GM21528 (cell line): ENCODE results near the gene CEP162.
A peak's percentile ranks its signal among the peaks of the same experiment; 100 is the strongest.
"Not testable (repeated sequence)": the region's sequence is repeated elsewhere in the genome, so short reads cannot be mapped to it uniquely, and the experiment has no call there.

Source experiments
- ATAC-seq: cut with Tn5 transposase; IDR thresholded peaks from one replicate; pipeline ENCODE4 v1.9.1; 2021; ENCODE audit warnings: mild to moderate bottlenecking, moderate library complexity; ENCODE audit not compliant: unreplicated experiment, low FRiP score

CEP162 gene

DNA sequence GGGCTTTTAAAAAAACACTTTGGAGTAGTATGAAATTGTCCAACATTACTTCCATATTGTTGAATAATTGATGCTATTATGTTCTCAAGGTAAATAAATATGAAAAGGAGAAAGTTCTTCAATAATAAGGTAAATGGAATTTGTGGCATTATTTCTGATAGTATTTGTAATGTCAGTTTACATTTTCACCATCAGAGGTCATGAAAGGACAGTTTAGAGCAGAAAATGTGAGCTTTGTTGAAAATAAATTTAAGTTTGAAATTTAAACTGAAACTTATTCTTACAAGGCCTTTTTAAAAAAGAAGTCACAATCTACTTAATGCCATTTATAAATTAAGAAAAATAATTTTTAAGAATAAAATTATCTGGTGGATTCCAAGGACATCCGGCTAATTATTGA, 15.8 kb upstream of the CEP162 start:
- ATAC-seq, result no peak

DNA sequence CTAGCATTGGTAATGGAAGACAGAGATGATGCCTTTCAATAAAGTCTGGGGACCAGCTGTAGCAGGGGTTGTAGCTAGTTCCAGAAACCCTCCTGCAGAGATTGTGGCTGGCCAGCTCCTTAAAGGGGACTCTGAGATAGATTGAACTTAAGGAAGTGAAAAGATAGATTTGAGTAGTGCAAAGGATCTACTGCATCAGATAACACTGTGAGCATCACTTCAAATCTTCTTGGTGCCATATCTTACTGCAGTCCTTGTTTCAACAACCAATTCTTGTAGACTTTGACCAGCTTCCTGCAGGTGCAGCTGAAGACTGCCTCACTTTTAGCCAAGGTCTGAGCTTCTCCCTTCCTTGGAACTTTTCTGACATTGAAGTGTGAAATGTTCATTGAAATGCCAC, 14.8 kb upstream of the CEP162 start:
- ATAC-seq, result no peak

DNA sequence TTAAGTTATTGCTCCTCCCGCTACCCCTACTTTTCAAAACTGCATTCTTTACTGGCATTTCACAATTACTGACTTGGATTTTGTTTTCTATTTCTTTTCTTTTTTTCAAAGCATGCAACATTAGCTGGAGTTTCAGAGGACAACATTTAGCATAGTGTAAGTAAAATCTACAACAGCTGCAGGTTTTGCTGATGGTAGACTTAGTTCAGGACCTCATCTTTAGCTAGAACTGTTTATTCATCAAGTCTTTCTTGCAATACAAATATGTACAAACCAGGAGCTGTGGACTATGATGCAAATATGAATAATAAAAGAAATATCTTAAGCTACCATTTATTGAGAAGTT, 728 bp upstream of the CEP162 start:
- ATAC-seq, result peak; percentile 6

DNA sequence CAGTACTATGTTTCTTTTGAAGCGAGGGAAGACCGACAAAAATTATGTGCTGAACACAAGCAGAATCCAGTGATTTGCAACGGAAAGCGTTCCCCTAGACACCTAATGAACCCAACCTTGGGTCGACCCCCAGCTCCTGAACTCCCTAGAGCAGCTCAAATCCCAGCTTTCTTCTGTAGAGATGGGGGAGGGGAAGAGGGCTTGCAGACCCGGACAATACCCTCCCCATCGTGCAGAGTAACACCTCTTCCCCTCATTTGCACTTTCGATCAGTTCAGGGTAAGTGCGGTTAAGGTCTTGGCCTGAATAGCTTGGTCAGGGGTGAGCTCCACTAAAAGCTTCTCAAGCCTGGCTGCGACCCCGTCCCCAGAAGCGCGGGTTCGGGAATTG, 404 bp downstream of the CEP162 start:
- ATAC-seq, result peak; percentile 23

DNA sequence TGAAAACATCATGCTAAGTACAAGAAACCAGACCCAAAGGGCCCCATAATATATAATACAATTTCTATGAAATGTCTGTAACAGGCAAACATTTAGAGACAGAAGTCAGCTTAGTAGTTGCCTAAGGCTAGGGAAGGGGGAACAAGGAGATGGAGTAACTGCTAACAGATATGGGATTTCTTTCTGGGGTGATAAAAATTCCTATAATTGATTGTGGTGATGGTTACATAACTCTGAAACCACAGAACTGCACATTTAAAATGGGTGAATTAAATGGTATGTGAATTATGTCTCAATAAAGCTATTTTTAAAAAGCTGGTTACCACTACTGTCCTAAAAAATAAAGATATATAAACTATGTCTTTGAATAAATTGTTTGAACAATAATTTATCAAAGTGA, 3.2 kb downstream of the CEP162 start:
- ATAC-seq, result no peak

DNA sequence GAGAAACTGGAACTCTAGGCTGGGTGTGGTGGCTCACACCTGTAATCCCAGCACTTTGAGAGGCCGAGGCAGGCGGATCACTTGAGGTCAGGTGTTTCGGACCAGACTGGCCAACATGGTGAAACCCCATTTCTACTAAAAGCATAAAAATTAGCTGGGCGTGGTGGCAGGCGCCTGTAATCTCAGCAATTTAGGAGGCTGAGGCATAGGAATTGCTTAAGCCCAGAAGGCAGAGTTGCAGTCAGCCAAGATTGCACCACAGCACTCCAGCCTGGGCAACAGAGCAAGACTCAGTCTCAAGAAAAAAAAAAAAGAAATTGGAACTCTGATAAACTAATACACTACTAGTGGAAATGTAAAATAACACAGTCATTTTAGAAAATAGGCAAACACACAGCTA, 3.8 kb downstream of the CEP162 start:
- ATAC-seq, result not testable (repeated sequence)

DNA sequence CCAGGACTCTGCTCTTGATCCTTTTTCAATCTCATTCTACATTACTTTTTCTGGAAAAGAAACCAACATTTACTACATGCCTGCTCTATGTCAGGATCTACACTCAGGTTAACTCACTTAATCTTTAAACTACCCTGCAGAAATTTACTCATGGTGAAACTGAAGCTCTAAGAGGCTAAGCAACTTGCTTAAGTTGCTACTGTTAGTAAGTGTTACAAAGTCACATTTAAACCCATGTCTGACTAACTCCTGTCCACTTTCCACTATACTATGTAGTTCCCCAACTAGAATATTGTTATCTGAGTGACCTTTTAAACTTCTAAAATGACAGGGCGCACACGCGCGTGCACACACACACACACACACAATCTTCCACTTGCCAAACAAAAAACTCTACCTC, 5.0 kb downstream of the CEP162 start:
- no peak for ATAC-seq

DNA sequence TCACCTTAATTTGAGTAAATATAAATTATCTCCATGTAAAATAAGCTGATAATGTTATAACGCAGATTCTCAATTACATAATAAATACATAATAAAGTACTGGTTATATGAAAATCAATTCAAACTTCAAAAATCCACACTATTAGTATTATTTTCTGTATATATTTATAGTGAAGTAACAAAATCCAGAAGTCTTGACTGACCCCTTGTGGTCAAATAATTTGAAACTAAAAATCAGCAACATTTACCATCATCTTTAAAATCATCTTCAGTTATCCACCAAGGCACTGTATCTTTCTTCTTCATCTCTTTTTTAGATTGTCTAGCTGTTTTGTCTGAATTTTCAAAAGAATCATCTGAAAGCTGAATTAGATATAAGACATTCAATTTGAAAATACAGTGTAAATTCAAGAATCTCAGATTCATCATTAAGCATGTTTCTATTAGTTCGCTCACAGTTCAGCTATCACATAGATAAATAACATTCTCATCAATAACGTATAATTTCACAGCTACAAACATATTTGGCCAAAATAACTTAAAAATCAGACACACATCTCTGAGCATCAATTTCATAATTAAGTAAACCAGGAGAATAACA, 6.5 kb downstream of the CEP162 start:
- no peak for ATAC-seq

DNA sequence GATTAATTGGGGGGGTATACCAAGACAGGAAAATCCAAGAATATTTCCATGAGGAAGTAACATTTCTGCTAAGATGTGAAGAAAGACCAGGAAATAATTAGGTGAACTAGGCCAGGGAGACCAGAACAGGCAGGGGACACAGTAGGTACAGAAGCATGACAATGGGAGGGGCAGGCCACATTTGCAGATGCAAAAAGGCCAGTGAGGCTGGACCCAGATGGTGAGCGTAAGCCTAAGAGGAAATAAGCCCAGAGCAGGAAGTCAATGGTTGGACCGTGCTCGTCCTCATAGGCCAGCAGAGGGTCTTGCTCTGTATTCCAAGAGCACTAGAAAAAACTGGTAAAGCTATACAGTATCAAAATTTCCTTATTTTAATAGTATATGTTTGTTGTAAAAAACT, 9.4 kb downstream of the CEP162 start:
- ATAC-seq, result no peak

DNA sequence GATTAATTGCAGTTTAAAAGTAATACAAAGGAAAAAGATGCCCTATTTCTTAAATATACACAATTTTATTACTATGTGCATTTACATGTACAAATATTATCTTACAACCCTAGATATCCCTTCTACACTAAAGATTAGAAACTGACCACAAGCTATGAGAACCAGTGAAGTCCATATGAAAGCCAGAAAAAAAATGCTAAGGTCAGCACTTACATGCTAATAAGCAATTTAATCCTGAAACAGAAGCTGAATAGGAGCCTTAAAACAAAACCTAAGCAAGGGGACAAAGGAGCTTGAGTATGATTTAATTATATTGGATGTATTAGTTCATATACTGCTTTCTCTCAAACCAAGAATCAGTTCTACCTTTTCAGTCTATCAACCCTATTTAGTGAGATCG, 14.2 kb downstream of the CEP162 start:
- no peak for ATAC-seq

DNA sequence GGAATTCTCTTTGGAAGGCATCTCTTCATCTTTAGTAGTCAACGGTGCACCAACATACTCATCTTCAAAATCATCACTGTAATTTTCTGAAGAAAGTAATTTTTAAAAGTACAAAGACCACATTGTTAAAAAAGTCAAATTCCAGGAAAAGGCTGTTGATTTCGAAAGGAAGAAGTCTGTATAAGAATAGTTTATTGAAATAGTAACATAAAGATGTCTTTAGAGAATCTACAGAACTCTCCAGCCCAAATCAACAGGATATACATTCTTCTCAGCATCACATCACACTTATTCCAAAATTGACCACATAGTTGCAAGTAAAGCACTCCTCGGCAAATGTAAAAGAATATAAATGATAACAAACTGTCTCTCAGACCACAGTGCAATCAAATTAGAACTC, 23.4 kb downstream of the CEP162 start:
- no peak for ATAC-seq

DNA sequence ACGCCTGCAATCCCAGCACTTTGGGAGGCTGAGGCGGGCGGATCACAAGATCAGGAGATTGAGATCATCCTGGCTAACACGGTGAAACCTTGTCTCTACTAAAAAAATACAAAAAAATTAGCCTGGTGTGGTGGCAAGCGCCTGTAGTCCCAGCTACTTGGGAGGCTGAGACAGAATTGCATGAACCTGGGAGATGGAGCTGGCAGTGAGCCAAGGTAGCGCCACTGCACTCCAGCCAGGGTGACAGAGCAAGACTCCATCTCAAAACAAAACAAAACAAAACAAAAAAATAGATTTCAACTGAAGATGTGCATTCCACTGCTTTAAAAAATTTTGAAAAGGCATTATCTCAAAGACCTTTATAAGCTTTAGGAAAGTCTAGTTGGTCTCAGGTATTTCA, 27.5 kb downstream of the CEP162 start:
- ATAC-seq, result not testable (repeated sequence)

DNA sequence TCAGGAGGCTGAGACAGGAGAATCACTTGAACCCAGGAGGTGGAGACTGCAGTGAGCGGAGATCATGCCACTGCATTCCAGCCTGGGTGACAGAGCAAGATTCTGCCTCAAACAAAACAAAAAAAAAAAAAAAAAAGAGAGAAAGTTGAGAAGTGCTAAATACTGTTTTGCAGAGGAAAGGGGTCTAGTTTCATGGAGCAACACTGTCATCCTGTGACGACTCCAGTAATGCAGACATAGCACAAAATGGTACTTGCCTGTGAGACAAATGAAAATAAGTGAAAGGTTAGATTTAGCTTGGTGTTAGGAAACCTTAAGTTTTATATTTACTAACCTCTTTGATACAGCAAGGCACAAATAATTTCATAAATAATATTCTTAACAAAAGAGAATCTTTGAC, 29.7 kb downstream of the CEP162 start:
- ATAC-seq, result no peak

DNA sequence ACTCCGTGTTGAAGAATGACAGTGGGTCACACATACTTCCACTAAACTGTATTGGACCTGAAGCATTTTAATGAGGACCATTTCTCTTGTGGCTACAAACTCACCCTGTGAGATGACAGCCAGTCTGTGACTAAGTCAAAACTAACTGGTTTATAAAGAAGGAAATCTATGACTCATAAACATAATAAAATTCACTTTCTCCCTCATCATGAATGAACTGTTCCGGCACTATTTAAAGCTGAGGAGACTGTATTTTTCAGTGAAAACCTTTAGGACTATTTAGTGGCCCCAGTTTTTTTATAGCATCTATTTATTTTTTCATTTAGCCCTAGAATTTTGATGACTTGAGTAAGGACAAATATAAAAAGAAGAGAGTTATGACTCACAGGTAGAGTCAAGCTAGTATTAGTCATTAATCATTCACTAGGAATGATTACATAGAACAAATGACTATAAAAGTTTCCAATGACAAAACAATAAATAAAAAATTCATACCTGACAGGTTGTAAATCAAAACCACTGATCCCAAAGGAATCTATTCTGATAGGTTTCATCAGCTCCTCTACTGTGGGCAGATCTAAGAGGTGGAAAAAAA, 34.2 kb downstream of the CEP162 start:
- ATAC-seq, result no peak

DNA sequence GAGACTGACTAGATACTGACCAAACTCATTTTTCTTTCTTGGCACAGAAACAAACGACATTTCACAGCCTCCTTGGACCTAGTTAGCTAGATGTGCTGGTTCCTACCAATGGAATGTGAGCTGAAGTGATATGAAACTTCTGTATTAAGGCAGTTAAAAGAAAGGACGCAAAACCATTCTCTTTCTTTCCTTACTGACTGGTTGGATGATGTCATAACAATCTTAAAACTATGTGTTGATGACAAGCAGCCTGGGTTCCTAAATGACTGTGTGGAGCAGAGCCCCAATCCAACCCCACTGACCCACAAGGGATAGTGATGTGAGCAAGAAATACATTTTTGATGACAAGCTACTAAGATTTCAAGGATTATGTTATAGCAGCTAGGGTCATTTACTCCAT, 35.6 kb downstream of the CEP162 start:
- ATAC-seq, result no peak

DNA sequence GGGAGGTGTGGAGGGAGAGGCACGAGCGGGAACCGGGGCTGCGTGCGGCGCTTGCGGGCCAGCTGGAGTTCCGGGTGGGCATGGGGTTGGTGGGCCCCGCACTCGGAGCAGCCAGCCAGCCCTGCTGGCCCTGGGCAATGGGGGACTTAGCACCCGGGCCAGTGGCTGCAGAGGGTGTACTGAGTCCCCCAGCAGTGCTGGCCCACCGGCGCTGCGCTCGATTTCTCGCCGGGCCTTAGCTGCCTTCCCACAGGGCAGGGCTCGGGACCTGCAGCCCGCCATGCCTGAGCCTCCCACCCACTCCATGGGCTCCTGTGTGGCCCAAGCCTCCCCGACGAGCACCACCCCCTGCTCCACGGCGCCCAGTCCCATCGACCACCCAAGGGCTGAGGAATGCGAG, 38.1 kb downstream of the CEP162 start:
- not testable (repeated sequence) for ATAC-seq

DNA sequence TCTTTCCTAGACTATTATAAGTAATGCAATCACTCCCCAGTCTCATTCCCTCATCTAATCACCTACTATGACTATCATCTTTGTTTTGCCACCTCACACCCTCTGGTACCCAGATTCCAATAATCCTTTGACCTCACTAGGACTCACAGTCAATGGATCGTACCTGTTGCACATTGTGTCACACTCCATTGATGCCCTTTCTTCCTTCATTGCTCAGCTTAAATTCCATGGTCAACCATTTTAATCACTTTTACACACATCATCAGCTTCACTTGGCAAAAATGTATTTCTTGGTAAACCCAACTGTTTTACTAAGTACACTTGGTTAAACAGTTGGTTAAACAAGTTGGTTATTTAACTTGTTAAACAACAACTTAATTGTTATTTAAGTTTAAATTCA, 44.0 kb downstream of the CEP162 start:
- ATAC-seq, result no peak

DNA sequence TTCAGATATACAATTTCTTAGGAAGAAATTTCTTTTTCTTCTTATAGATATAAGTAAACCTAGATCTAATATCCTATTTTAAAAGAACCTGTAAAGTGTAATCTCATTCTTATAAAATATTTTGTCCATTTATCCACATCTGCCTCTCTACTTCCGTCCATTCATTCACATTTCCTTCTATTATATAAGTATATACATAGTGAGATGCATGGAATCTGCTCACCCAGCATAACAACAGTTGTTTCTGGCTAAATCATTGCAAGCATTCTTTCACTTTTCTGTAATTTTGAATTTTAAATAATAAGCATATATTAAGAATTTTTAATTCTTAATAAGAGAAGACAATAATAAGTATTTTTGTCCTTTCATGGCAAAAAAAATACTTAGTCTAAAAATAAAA, 45.4 kb downstream of the CEP162 start:
- no peak for ATAC-seq

DNA sequence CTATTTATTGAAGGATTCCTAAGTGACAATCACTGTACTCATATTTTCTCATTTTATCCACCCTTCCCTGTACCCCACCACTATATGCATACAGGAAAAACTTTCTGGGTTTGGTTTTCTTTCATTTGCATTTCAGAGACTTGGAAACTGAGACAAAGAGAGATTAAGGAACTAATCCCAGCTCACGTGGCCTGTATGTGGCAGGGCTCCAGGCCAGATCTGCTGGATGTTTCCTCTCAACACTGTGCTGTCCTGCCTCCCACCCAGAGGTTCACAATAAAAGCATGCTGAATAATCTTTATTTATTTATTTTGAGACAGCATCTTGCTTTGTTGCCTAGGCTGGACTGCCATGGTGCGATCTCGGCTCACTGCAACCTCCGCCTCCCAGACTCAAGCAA, 50.2 kb downstream of the CEP162 start:
- no peak for ATAC-seq

DNA sequence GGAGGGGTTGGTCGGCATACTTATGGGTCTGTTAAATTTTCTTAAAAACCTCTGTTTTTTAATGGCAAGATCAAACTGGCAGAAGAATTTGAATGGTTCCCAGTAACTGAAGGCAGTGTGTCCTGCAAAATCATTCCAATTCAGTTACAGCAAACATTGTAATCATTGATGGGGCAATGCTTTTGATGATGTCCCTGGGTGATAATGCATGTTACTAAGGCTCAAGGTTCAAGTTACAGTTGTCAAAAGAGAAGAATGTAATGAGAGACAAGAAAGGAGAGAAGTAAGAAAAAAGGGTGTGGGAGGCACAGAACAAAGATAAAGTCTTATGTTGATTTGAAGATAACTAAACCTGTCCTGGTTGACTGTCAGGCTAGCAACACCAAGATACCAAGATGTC, 54.9 kb downstream of the CEP162 start:
- ATAC-seq, result no peak

DNA sequence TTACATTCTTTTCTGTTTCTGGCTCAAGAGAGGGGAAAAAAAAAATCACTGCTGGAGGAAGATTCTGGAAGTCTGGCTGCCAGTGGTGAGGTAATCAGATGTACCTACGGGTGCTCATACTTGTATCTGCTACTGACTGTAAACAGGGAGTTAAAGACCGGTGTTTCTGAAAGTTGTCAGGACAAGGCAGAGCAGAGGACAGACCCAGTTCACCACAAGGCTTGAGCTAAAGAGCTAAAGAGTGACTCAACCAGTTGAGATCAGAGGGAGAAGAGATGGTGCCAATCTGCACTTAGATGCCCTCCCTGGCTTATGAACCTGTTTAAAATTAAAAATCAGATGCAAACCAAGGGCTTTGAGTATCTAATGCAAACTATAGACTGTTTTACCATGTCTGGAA, 55.4 kb downstream of the CEP162 start:
- ATAC-seq, result no peak

DNA sequence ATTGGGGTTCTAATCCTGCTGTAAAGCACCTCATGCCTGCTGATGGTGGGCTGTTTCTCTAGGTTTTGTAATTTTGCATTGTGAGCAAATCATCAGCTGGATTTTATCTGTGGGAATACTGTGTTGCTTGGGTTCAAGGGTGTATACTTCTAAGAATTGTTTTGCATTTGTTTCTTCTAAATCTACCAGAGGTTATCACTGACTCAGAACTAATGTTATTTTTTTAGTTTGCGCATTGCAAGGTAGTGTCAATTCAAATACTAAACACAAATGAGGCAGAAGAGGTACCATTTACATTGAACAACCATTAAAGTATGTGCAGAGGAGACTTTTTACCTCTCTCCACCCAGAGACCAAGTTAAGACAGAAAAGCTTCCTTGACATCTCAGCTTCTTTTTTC, 60.0 kb downstream of the CEP162 start:
- no peak for ATAC-seq

DNA sequence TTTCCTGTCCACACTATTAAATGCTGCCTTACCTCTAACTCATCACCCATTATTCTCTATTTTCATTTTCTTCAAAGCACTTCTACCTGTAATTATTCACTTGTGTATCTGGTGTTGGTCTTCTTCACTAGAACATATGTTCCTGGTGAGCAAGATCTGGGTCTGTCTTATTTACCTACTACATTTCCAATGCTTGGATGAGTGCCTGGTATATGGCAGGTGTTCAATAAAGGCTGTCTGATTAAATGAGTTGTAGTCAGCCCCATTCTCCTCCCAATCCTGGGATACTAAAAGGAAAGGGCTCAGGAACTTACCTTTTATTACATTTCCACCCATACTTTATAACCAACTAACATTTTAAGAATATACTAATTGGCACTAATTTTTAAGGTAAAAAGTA, 61.0 kb downstream of the CEP162 start:
- no peak for ATAC-seq
